ENCODE results near the gene MAP1LC3A. TPM values are rescaled to one million over a fixed set of nuclear protein-coding genes. Genes with fewer than 3 reads are reported as not detected.

Gene MAP1LC3A
- total RNA-seq, 6 experiments from 2014 or later, result 20.2 to 34.6 (median 23.9) TPM

DNA sequence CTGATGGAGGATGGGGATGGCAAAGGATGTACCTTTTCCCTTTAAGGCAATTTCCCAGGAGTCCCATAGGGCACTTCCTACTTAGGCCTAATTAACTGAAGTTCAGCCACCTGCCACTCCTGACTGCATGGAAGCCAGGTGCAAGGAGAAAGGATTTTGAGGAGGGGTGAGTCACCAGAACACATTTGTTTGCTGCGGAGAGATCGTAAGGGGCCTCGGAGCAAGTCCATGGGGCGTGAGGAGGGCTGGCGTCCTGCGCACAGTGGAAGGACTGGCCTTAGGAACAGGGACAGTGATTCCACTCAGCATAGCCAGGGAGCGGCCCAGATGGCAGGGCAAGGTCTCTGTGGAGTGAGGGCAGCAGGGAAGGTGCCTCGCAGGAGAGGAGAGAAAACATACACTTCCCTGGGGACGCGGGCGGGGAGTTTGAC is 11.8 kb upstream of the MAP1LC3A start:
- Mint-ChIP-seq H3K27ac (no peak overlapping the region), H3K4me1 (ENCODE audit: low read depth) (no peaks in the 10 kb centered on the region), H3K9me3 (no peaks in the 10 kb centered on the region), H3K27me3 (ENCODE audit: insufficient read depth) (no peaks in the 10 kb centered on the region; the same call in none of the 2 replicates), H3K4me3 (no peak overlapping the region; the same call in 1 of the 2 replicates), H3K36me3 (ENCODE audit: low read depth) (no peaks in the 10 kb centered on the region)
- DNase-seq, result no peak
- no peak for TF ChIP-seq CTCF (IDR thresholded peaks at IDR 0.05)

- Mint-ChIP-seq H3K9me3 (no peaks in the 10 kb centered on the region), H3K36me3 (ENCODE audit: low read depth) (no peaks in the 10 kb centered on the region), H3K4me1 (ENCODE audit: low read depth) (peaks cover under 1% of the 10 kb centered on the region; the same call in 1 of the 2 replicates), H3K4me3 (no peak overlapping the region; the same call in 1 of the 2 replicates), H3K27me3 (ENCODE audit: insufficient read depth) (no peaks in the 10 kb centered on the region; the same call in none of the 2 replicates), H3K27ac (no peak overlapping the region)
- TF ChIP-seq CTCF (IDR thresholded peaks at IDR 0.05), result no peak
- DNase-seq, result no peak
Measured at GRCh38 chr20:34547844-34548613, 10.5 kb upstream of the MAP1LC3A start.

DNA sequence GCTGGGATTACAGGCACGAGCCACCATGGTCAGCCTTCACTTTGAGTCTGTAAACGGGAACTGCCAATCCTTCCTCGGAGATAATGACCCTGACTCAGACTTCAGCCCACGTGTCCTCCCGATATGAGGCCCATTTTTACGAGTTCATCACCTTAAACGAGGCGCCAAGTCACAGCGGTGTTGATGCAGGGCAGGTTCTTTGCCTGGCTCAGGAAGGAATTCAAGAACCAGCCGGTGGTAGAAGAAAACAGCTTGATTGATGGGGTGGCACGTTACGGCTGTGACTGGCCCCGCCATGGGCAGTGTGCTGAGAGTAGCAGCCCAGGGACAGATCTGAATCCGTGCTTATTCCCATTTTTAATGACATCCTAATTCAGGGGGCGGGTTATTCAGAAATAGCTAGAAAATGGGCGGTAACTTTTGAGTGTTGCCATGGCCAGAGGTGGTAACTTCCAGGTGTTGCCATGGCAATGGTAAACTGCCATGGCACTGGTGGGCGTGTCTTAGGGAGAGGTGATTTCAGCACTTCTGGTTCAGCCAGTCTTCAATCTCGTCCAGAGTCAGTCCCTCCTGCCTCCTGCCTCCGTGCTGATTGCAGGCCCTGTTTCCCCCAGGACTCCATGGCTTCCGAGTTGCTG is 9.1 kb upstream of the MAP1LC3A start:
- peaks cover 11% of the 10 kb centered on the region; the same call in 1 of the 2 replicates for H3K4me1 Mint-ChIP-seq (ENCODE audit: low read depth)
- no peak for TF ChIP-seq CTCF (IDR thresholded peaks at IDR 0.05)
- no peak overlapping the region for H3K27ac Mint-ChIP-seq
- H3K27me3 Mint-ChIP-seq (ENCODE audit: insufficient read depth), result no peaks in the 10 kb centered on the region; the same call in none of the 2 replicates
- H3K9me3 Mint-ChIP-seq, result no peaks in the 10 kb centered on the region
- peak; percentile 8 for DNase-seq
- H3K36me3 Mint-ChIP-seq (ENCODE audit: low read depth), result no peaks in the 10 kb centered on the region
- H3K4me3 Mint-ChIP-seq, result no peak overlapping the region

DNA sequence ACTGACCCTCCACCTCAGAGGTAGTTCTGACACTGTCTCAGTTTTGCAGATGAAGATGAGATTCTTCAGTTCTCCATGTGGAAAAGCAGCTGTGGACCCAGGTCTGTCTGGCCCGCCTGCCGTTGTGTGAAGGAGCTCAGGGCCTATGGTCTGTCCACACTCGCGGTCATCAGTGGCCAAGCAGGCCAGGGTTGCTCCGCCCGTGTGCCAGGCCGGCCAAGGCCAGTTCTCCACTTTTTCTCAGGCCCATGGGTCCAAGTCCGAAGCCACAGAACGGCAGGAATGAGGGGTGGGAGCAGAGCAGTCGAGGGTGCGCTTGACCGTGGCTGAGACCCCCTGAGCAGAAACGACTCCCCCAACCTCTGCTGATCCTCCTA is 8.6 kb upstream of the MAP1LC3A start:
- peaks cover 11% of the 10 kb centered on the region; the same call in 1 of the 2 replicates for H3K4me1 Mint-ChIP-seq (ENCODE audit: low read depth)
- no peak for DNase-seq
- H3K4me3 Mint-ChIP-seq, result no peak overlapping the region
- H3K27me3 Mint-ChIP-seq (ENCODE audit: insufficient read depth), result peaks cover under 1% of the 10 kb centered on the region
- no peaks in the 10 kb centered on the region for H3K36me3 Mint-ChIP-seq (ENCODE audit: low read depth)
- no peaks in the 10 kb centered on the region for H3K9me3 Mint-ChIP-seq
- H3K27ac Mint-ChIP-seq, result no peak overlapping the region
- no peak for TF ChIP-seq CTCF (IDR thresholded peaks at IDR 0.05)

- no peak for TF ChIP-seq CTCF (IDR thresholded peaks at IDR 0.05)
- Mint-ChIP-seq H3K27me3 (ENCODE audit: insufficient read depth) (peaks cover 1% of the 10 kb centered on the region; the same call in 1 of the 2 replicates), H3K9me3 (no peaks in the 10 kb centered on the region), H3K4me1 (ENCODE audit: low read depth) (peaks cover 11% of the 10 kb centered on the region; the same call in 1 of the 2 replicates), H3K4me3 (no peak overlapping the region), H3K27ac (no peak overlapping the region), H3K36me3 (ENCODE audit: low read depth) (no peaks in the 10 kb centered on the region)
- DNase-seq, result no peak
Measured at GRCh38 chr20:34552569-34552968, 5.9 kb upstream of the MAP1LC3A start.
